Measurements from ENCODE around the gene IFT122. TPM values are rescaled to one million over a fixed set of nuclear protein-coding genes. Genes with fewer than 3 reads are reported as not detected.

IFT122 gene
- total and polyA plus RNA-seq, 2 experiments from 2014 or later, result 10.2 to 38.8 TPM

- peaks cover 8% of the 10 kb centered on the region; the same call in 1 of the 2 replicates for H3F3A ChIP-seq (replicated peaks; ENCODE audit: low read depth)
- H3K4me1 ChIP-seq (ENCODE audit: insufficient read depth), result peaks cover 19% of the 10 kb centered on the region
- H3K4me3 Mint-ChIP-seq, result no peak overlapping the region
- H3K36me3 ChIP-seq (ENCODE audit: insufficient read depth), result peaks cover 48% of the 10 kb centered on the region
- H3K27ac Mint-ChIP-seq, result no peak overlapping the region
- H3K27me3 ChIP-seq (ENCODE audit: insufficient read depth), result peaks cover 4% of the 10 kb centered on the region
- peaks cover 19% of the 10 kb centered on the region for H3K4me1 Mint-ChIP-seq
- no peaks in the 10 kb centered on the region for H3K9me3 Mint-ChIP-seq
- no peak overlapping the region for H2AFZ ChIP-seq
- H4K20me1 ChIP-seq (replicated peaks; ENCODE audit: insufficient read depth), result no peaks in the 10 kb centered on the region; the same call in 1 of the 2 replicates
- H3K27me3 Mint-ChIP-seq (ENCODE audit: insufficient read depth, low read depth, poor library complexity), result peaks cover 6% of the 10 kb centered on the region
- H3K4me2 ChIP-seq, result no peak overlapping the region
- no peak overlapping the region for H3K27ac ChIP-seq (ENCODE audit: low read depth)
- H3K9me2 ChIP-seq (ENCODE audit: insufficient read depth), result no peaks in the 10 kb centered on the region
- H3K79me2 ChIP-seq (replicated peaks; ENCODE audit: insufficient read depth), result peaks cover 20% of the 10 kb centered on the region
- peaks cover 60% of the 10 kb centered on the region for H3K36me3 Mint-ChIP-seq (ENCODE audit: low read depth)
- ATAC-seq (no peak), DNase-seq (ENCODE audit: low spot score) (no peak)
- no peak overlapping the region for H3K4me3 ChIP-seq
- TF ChIP-seq ZNF114 (CRISPR knock-in tag; IDR thresholded peaks at IDR 0.05) (no peak), REST (IDR thresholded peaks at IDR 0.05; ENCODE audit: unreplicated experiment) (no peak), CREB1 (CRISPR knock-in tag; IDR thresholded peaks at IDR 0.05; ENCODE audit: low read depth) (no peak), ZNF462 (CRISPR knock-in tag; IDR thresholded peaks at IDR 0.05) (no peak), EZH2 (IDR thresholded peaks at IDR 0.05; ENCODE audit: low read depth, unreplicated experiment) (no peak), STAT1 (IDR thresholded peaks at IDR 0.05; ENCODE audit: unreplicated experiment) (no peak), ETS1 (IDR thresholded peaks at IDR 0.05) (no peak), ZNF331 (CRISPR knock-in tag; IDR thresholded peaks at IDR 0.05; ENCODE audit: low read depth) (no peak), JUNB (IDR thresholded peaks at IDR 0.05; ENCODE audit: unreplicated experiment) (no peak), POLR2AphosphoS5 (IDR thresholded peaks at IDR 0.05; ENCODE audit: low read depth) (no peak), EZH2phosphoT487 (IDR thresholded peaks at IDR 0.05; ENCODE audit: unreplicated experiment) (no peak), CTCF (conservative IDR thresholded peaks at IDR 0.05; ENCODE audit: low read depth in 2 of 2) (no peak), NANOG (IDR thresholded peaks at IDR 0.05; ENCODE audit: borderline replicate concordance) (no peak)
Observed at GRCh38 chr3:129432671-129433070, 7.4 kb upstream of the IFT122 start.
